ENCODE results near the gene TNNI2.

The TNNI2 gene

GRCh38 chr11:1831338-1832210, 7.2 kb upstream of the TNNI2 start:
- TF ChIP-seq JUND (IDR thresholded peaks at IDR 0.05; ENCODE audit: low read depth): no peak
- in situ Hi-C loops (cut with HindIII; ENCODE audit: low pct_unique_long_range_greater_than_20kb, low sequenced_read_pairs): no loop called here
- DNase-seq (ENCODE audit: low read depth in 1 of 2, low spot score in 1 of 2): no peak

- no peak for TF ChIP-seq JUND (IDR thresholded peaks at IDR 0.05; ENCODE audit: low read depth)
- peak; percentile 53 to 65 for DNase-seq (ENCODE audit: low read depth in 1 of 2, low spot score in 1 of 2)
- in situ Hi-C loops (cut with HindIII; ENCODE audit: low pct_unique_long_range_greater_than_20kb, low sequenced_read_pairs): no loop called here
These were observed 6.4 kb upstream of the TNNI2 start for GRCh38 chr11:1832211-1832919.

DNA sequence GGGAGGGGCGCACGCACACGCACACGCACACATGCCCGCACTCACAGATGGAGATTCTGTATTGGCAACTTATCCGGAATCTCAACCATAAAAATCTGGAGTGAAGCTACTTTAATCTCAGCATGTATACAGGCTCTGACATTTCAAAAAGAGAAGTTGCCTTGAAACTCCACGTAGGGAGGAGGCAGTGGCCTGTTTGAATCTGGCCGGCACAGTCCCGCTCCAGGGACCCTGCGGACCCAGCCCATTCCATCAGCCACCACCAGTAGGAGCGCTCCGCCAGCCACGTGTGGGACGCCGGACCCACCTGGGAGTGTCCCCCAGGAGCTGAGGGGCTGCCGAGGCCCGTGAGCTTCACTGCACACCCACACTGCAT, 5.9 kb upstream of the TNNI2 start:
- no peak for DNase-seq (ENCODE audit: low read depth in 1 of 2, low spot score in 1 of 2)
- in situ Hi-C loops (cut with HindIII; ENCODE audit: low pct_unique_long_range_greater_than_20kb, low sequenced_read_pairs): no loop called here
- no peak for TF ChIP-seq JUND (IDR thresholded peaks at IDR 0.05; ENCODE audit: low read depth)

GRCh38 chr11:1834062-1834610, 4.6 kb upstream of the TNNI2 start:
- peak; percentile 83 to 97 for DNase-seq (ENCODE audit: low read depth in 1 of 2, low spot score in 1 of 2)
- in situ Hi-C loops (cut with HindIII; ENCODE audit: low pct_unique_long_range_greater_than_20kb, low sequenced_read_pairs): no loop called here
- TF ChIP-seq JUND (IDR thresholded peaks at IDR 0.05; ENCODE audit: low read depth): peak; percentile 91; the same call in 1 of the 2 replicates

- in situ Hi-C loops (cut with HindIII; ENCODE audit: low pct_unique_long_range_greater_than_20kb, low sequenced_read_pairs): no loop called here
- no peak for TF ChIP-seq JUND (IDR thresholded peaks at IDR 0.05; ENCODE audit: low read depth)
- DNase-seq (ENCODE audit: low read depth in 1 of 2, low spot score in 1 of 2): peak in 1 of 2 experiments; percentile 80
These were observed 3.8 kb upstream of the TNNI2 start, which contains the start of gene SYT8 for GRCh38 chr11:1834779-1835670. Gene SYT8 (plus strand): TSS chr11:1834990. CDS start chr11:1835106, 116 bp downstream.

DNA sequence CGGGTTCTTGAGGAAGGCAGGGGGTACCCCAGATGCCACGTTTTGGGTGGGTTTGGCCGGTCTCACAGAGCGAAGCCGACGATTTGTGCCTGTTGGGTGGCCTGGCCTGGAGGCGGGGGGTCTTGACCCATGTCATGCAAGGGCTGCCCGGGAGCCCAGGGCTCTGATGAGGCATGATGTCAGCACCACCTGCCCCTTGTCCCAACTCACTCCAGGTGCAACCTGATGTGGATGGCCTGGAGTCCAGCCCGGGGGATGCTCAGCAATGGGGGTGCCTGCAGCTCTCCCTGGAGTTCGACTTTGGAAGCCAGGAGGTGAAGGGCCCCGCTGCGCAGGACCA, 3.1 kb upstream of the TNNI2 start:
- DNase-seq (ENCODE audit: low read depth in 1 of 2, low spot score in 1 of 2): no peak
- in situ Hi-C loops (cut with HindIII; ENCODE audit: low pct_unique_long_range_greater_than_20kb, low sequenced_read_pairs): no loop called here
- no peak for TF ChIP-seq JUND (IDR thresholded peaks at IDR 0.05; ENCODE audit: low read depth)

GRCh38 chr11:1836011-1836945, 2.5 kb upstream of the TNNI2 start:
- in situ Hi-C loops (cut with HindIII; ENCODE audit: low pct_unique_long_range_greater_than_20kb, low sequenced_read_pairs): no loop called here
- no peak for TF ChIP-seq JUND (IDR thresholded peaks at IDR 0.05; ENCODE audit: low read depth)
- DNase-seq (ENCODE audit: low read depth in 1 of 2, low spot score in 1 of 2): no peak

GRCh38 chr11:1837171-1838076, 1.4 kb upstream of the TNNI2 start:
- in situ Hi-C loops (cut with HindIII; ENCODE audit: low pct_unique_long_range_greater_than_20kb, low sequenced_read_pairs): no loop called here
- TF ChIP-seq JUND (IDR thresholded peaks at IDR 0.05; ENCODE audit: low read depth): no peak
- peak in 1 of 2 experiments; percentile 56 for DNase-seq (ENCODE audit: low read depth in 1 of 2, low spot score in 1 of 2)

GRCh38 chr11:1838077-1838425, 730 bp upstream of the TNNI2 start:
- no peak for DNase-seq (ENCODE audit: low read depth in 1 of 2, low spot score in 1 of 2)
- in situ Hi-C loops (cut with HindIII; ENCODE audit: low pct_unique_long_range_greater_than_20kb, low sequenced_read_pairs): no loop called here
- TF ChIP-seq JUND (IDR thresholded peaks at IDR 0.05; ENCODE audit: low read depth): no peak

DNA sequence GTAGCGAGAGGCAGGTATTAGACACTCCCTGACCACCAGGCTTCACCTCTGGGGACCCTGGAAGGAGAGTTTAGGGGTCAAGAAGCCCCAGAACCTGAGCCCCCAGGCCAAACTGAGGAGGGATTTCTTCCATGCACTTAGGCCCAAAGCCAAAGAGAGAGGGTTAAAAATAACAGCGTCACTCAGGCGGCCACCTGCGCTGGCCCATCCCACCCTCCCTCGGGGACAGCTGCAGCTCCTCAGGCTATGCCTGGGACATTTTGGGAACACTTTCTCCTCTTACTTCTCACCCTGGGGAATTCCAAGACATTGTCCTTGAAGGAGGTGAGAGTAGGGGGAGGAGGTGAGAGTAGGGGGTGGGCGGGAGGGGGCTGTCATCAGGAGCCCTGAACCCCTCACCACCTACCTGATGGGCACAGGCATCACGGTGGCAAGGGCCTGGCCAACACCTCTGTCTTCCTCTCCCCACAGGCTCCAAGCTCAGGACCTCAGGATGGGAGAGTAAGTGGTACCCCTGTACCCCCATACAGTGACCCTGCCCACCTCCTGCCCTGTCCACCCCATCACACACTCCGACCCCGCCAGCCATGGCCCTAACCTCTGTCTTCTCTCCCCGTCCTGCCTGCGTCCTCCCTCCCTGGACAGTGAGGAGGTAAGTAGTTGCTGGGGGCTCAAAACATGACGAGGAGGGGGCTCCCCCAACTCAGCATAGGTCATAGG, 583 bp downstream of the TNNI2 start:
- in situ Hi-C loops (cut with HindIII; ENCODE audit: low pct_unique_long_range_greater_than_20kb, low sequenced_read_pairs): no loop called here
- no peak for DNase-seq (ENCODE audit: low read depth in 1 of 2, low spot score in 1 of 2)
- TF ChIP-seq JUND (IDR thresholded peaks at IDR 0.05; ENCODE audit: low read depth): no peak
